Measurements from ENCODE around the gene KLHL15.

DNA sequence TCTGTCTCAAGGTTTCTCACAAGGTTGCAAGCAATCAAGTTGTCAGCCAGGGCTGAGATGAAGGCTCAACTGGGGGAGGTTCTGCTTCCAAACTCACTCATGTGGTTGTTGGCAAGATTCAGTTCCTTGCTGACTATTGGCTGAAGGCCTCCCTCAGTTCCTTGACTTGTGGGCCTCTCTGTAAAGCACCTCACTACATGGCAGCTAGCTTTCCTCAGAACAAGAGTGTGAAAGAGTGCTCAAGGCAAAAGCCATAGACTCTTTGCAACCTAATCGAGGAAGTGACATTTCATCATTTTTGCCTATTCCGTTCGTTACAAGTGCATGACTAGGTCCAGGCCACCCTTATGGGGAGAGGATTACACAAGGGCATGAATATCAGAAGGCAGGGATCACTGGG is 67.2 kb downstream of the KLHL15 start:
- TF ChIP-seq, protein P1, sequence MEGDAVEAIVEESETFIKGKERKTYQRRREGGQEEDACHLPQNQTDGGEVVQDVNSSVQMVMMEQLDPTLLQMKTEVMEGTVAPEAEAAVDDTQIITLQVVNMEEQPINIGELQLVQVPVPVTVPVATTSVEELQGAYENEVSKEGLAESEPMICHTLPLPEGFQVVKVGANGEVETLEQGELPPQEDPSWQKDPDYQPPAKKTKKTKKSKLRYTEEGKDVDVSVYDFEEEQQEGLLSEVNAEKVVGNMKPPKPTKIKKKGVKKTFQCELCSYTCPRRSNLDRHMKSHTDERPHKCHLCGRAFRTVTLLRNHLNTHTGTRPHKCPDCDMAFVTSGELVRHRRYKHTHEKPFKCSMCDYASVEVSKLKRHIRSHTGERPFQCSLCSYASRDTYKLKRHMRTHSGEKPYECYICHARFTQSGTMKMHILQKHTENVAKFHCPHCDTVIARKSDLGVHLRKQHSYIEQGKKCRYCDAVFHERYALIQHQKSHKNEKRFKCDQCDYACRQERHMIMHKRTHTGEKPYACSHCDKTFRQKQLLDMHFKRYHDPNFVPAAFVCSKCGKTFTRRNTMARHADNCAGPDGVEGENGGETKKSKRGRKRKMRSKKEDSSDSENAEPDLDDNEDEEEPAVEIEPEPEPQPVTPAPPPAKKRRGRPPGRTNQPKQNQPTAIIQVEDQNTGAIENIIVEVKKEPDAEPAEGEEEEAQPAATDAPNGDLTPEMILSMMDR (IDR thresholded peaks at IDR 0.05; ENCODE audit: borderline replicate concordance, extremely low read depth, low read length, poor library complexity, severe bottlenecking): no peak
- TF ChIP-seq EZH2 (IDR thresholded peaks at IDR 0.05; ENCODE audit: borderline replicate concordance, low read depth, low read length, severe bottlenecking): no peak

All from DND-41 (cell line).